NOMO-1 (cell line): ENCODE measurements around the gene CHCHD4.
"Not testable (repeated sequence)": the region's sequence is repeated elsewhere in the genome, so short reads cannot be mapped to it uniquely, and the experiment has no call there.

Experiments used
- DNase-seq, 2 experiments: peaks; one replicate each; lab custom pipeline; 2025; ENCODE audit not compliant: unreplicated experiment in 2 of 2; lab: John Stamatoyannopoulos, UW

CHCHD4 gene

DNA sequence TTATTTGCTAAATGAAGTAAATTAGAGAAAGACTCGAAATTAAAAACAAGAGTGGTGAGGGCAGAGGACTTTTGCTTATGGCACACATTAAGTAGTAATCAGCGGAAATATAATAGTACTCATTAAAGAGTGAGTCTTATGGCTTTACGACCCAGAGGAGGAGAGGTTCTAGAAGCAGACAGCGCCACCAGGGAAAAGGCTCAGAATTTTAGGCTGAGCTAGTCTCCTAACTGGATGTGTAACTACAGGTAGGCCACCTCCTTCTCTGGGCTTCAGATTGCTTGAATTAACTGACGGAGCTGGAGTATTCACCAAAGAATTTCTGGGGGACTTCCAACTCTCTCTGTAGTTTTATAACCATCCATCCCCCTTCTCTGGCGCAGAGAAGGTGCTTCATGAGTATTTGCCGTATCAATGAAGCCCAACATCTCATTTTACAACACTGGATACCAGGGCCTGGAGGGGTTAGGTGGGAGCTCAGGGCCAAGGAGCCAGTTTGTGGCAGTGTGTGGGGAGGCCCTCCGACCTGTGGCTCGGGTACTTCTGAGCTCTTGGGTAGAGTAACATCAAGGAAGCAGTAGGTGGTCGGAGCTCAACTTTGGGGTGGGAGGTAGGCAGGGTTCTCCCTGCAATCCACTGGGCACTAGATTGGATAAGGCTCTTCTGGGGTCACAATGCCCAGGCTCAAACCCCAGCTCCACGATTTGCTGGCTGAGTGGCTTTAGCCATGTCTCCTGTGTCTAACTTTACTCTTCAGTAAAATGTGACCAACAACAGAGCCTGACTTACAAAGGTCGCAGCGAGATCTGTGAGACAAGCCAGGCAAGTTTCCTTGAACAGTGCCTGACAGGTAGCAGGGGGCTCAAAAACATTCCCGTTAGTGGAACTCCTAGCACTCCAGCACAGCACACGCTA lies 1.1 kb downstream of the CHCHD4 start:
- DNase-seq, result no peak

DNA sequence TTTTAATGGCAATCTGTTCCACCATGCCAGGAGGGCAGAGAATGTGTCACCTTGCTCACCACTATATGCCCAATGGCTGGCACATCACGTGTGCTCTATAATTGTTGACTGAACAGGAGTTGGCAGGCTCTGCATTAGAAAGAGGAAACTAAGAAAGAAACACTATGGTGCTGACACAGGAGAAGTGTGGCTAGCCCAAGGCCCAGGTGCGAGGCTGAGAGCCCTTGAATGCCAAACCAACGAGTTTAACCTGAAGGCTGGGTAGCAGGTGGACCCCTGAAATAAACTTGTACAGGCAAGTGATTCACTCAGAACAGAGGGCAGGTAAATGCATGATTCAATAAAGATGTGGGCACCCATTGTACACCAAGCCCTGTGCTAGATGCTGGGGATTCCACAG lies 2.4 kb downstream of the CHCHD4 start:
- no peak for DNase-seq

DNA sequence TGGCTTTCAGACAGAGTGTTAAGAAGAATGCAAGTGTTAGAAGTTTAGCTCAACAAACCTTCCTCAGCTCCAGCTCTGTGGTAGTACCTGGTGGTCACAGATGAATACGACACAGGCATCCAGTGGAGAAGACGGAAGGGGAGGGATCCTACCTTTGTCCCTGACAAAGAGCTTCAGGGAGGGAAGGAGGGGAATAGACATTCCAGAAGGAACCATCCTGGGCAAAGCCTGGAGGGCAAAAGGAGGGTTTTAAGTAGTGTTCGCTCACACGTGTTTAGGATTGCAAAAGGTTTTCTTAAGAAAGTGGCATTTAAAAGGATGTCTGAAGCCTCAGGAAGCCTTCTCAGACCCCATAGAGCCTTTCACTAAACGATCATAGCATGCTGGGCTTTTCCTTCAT lies 2.8 kb downstream of the CHCHD4 start:
- no peak for DNase-seq

DNA sequence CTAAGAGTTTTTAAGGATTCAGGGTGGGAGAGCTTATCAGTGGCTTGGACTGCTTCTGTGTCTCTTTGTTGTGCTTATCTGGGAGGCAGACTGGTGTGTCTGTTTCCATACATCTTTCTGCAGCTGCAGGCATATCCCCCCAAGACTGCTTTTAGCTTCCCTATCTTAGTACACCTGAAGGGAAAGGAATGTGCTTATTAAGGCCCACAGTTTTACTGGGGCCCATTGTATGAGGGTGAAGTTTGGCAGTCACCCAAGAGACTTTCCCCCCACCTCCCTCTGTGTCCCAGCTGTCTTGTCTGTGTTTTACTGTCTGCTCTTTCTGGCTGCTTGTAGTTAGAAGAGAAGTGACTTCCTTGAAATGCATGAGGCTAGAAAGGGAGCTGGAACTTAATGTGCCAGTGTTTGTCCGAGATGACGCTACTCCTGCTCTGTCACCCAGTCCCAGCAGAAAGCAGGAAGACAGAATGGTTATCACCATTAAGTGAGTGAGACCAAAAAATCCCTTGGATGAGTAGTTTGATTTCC lies 3.7 kb downstream of the CHCHD4 start:
- not testable (repeated sequence) for DNase-seq

DNA sequence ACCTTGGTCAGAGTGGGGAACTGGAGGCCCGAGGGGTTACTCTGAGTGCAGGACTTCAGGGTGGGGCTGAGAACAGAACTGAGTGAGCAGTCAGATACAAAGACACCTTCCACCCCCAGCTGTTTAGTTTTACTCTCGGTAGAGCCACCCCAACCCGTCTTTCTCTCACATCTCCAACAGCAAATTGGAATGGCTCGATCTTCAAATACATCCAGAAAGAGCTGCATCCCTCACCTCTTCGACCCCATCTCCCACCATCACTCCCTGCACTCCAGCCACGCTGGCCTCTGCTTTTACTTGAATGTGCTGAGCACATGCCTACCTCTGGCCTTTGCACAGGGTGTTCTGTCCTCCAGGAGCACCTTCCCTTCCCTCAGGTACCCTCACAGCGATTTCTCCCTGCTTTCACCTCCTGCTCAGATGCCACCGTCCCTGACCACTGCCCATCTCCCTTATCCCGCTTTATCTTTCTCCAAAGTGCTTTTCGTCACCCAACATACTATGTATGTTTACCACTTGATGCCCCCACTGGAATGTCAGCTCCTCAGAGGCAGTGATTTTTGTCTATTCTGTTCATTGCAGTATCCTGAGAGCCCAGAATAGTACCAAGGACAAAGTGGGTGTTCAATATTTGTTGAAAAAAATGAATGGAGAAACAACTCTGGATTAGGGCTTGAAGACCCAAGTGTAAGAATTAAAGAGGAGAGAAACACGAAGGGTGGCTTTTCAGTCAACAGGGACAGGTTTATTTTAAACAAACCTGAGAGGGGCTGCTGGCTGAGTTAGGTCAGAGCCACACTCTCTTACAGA lies 4.4 kb downstream of the CHCHD4 start:
- DNase-seq, result no peak

DNA sequence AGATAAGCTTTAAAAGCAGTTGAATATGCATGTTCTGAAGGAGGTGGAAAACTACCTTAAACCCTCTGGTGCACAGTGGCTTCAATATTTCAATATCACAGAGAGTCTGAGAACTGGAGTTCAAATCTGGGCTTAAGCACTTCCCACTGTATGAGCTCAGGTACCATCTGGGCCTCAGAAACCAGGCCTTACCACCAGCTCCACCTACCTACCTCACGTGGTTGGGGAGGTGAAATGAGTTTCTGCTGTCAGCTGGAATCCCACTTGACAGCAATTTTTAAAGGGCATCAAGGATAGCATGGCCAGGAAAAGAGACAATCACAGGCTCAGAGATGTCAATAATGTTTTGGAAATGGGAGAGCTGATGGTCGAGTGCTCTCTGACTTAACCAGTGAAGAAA lies 5.0 kb downstream of the CHCHD4 start:
- no peak for DNase-seq

DNA sequence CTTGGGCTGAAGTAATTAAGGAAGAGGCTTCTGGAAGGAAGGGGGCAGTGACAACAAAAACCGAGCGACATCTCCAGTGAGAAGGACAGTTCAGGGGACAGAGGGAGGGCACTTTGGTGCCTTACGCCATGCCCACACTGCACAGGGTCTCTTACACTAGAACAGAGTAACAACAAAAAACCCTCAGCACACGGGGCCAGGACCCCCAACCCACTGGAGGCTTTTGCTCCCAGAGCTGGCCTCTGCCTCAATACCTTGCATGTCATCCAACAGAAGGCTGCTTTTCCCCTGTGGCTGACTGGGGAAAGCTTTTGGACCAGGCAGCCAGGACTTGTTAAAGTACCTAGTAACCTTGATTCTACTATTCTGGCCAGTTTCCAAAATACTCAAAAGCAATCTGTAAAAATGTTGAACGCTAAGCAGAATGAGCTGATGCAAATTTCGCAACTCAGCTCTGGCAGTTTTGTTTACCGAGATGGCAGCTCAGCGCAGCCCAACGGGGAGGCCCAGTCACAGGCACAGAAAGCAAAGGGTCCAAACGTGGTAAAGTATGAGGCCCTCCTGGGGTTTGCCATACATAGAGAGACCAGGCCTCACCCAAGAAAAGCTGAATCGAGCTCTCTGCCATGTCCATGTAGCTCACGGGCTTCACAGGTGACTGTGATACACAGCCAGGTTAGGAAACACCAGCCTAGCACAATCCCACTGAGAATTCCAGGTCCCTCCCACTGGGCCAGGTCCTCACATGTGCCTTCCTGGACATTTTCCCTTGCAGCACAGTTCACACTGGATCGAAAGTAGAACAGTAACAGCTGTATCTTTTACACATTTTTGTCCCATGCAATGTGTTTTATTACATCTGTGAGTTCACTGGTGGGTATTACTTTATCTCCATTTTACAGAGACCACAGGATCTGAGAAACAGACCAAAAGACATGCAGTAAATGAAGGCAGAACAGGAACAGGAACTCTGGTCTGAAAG lies 6.0 kb downstream of the CHCHD4 start:
- DNase-seq, result no peak

DNA sequence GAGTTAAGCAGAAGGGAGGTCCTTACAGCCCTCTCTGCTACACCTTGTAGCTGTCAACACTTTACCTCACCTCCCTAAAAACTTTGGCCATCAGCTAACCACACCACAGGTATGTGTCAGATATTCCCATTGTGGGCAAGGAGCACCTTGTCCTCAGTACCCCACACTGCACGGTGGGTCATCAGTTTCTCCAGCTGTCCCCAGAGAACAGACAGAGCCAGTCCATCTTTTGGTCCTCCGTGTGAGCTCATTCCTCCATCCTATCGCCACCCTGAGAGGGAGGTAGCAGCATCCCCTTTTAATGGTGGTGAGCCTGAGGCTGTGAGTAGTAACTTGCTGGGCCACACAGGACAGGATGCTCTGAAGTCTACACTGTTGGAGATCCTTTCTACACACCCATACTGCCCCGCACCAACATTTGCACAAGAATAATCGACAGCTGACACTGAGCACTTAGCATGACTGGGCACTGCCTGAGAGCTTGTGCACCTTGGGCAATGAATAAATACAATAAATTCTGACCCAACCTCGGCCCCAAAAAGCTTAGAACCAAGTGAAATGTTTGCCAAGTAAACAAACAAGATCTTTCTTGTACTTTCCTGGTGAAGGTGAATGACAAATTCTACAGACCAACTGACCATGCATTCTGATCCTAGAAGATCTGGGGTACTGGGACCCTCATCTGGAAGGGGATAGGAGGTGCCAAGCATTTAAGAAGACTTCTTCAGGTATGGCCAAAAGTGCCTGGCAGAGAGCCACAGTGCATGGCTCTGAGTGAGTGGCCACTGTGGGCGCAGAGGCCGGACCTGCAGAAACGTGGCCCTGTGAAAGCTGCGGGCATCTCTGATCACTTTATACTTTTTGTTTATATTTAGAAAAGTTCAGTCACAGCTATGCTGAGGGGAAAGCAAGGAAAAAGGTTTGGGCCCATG lies 6.9 kb downstream of the CHCHD4 start:
- DNase-seq, result no peak

DNA sequence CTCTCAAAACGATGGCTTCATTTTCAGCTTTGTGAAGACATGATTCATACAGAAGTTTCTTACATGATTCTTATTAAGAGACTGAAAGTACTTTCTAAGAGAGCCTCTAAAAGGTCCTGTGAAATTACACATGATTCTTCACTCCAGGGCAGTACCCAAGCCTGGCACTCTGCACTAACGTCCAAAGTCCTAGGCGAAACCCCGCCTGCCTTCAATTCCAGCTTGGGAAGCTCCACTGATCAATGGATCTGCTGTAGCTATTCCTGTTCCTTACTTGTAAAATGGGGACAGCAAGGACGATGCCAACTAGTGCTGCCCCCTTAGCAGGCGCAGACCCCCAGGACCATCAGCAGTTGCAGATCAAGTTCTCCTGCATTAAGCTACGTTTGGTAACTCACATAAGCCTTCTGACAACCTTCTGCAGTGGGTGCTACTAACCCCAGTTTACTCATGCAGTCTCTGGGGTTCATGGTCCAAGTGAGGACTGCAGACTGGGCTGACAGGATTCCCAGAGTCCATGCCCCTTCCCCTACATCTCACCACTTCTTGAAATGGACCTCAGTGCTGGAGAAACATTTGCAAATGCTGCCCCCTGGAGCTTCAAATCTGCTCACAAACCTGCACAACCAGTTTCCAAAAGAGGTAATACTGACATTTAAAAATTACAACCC lies 10.6 kb downstream of the CHCHD4 start:
- no peak for DNase-seq

DNA sequence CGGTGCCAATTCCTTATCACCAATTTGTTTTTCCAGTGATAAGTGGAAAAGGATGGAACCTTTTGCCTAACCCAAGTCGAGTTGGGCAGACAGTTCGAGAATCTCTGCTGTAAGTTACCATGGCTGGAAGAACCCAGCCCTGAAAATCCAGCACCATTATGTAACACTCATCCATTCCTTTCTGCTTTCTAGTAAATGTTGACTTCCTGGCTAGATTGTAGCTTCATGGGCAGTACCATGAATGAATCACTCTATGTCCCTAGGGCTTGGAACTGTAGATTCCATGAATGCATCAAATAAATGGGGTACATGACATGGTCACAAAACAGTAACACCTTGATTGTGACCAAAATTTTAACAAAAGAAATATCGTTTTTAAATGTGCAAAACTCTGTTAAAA lies 14.0 kb downstream of the CHCHD4 start:
- DNase-seq, result no peak

DNA sequence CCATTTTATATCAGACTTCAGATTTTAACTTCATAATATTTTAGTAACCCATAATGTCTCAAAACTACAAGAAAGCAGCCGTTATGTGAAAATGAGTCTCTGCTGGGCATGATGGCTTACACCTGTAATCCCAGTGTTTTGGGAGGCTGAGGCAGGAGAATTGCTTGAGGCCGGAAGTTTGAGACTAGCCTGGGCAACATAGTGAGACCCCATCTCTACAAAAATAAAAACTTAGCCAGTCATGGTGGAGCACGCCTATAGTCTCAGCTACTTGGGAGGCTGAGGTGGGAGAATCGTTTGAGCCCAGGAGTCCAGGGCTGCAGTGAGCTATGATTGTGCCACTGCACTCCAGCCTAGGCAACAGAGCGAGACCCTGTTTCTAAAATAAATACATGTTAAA lies 14.8 kb downstream of the CHCHD4 start:
- DNase-seq, result not testable (repeated sequence)

DNA sequence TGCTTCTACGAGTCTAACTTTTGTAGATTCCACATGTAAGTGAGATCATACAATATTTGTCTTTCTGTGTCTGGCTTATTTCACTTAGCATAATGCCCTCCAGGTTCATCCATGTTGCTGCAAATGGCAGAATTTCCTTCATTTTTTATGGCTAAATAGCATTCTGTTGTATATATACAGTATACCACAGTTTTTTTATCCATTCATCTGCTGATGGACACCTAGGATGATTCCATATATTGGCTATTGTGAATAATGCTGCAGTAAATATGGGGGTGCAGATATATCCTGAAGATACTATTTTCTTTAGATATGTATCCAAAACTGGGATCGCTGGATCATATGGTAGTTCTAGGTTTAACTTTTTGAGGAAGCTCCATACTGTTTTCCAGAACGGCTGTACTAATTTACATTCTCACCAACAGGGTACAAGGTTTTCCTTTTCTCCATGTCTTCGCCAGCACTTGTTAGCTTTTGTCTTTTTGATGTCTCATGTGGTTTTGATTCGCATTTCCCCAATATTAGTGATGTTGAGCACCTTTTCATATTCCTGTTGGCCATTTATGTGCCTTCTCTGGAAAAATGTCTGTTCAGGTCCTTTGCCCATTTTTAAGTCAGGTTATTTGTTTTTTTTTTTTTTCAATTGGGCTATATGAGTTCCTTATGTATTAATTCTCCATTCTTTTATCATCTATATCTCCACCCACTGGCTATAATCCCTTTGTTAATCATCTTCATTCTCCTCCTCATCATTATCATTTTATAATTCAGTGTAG lies 26.9 kb downstream of the CHCHD4 start:
- DNase-seq, result no peak

DNA sequence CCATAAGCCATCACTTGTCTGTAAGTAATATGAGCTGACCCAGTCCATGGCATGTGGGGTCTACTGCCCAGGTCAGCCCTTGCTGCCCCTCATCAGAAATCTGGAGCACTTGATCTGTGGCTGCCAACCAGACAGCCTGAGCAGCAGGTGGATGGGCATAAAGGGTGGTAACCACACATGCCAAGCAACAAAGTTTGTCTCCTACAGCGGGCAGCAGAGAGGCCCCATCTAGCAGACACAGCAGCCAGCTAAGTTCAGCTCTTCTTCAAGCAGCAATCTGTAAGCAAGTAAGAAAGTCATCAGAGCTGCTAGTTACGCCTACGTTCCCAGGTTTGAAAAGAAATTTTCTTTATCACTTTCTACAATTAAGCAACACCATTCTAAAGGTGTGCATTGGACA lies 27.9 kb downstream of the CHCHD4 start:
- DNase-seq, result no peak

DNA sequence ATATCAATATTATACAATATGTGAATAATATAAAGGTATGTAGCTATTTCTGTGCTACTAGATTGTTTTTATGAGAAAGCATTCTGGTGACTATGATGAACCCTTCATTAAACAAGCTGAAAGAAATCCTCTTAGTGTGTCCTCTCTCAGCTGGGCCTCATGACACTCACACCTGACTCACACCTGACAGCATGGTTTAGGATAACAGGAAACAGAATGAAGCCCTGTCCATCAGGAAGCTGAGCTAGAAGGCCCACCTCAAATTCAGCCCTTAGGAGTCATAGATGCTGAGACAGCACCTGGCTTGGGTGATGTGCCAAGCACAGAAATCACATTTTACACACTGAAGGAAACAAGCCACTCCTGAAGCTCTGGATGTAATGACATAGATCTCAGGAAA lies 30.8 kb downstream of the CHCHD4 start:
- no peak for DNase-seq

DNA sequence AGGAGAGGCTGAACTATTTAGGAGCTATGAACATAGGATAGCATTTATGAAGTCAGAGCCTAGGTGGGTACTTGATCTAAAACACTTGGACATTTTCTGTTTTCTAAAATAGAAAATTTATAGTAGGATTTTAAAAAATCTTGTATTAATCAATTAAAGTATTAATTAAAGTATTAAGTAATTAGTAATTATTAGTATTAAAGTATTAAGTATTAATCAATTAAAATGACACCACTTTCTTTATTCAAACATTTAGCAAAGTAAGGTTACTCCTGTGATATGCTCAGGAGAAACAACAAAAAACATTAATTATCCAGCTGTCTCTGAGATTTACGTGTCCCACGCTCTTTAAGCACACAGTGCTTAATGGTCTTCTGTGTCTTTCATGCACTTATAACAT lies 32.2 kb downstream of the CHCHD4 start:
- no peak for DNase-seq

DNA sequence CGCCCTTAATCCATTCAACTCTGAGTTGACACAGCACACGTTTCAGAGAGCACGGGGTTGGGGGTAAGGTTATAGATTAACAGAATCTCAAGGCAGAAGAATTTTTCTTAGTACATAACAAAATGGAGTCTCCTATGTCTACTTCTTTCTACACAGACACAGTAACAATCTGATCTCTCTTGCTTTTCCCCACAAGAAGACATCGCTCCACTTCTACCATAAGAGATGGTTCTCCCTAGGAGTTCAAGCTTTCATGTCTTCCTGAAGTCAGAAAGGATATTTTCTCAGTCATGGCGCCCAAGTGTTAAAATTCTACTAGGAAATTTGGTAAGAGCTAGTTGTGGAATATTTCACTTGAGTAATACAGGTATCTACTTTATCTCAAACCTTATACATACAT lies 32.7 kb downstream of the CHCHD4 start:
- DNase-seq, result not testable (repeated sequence)

DNA sequence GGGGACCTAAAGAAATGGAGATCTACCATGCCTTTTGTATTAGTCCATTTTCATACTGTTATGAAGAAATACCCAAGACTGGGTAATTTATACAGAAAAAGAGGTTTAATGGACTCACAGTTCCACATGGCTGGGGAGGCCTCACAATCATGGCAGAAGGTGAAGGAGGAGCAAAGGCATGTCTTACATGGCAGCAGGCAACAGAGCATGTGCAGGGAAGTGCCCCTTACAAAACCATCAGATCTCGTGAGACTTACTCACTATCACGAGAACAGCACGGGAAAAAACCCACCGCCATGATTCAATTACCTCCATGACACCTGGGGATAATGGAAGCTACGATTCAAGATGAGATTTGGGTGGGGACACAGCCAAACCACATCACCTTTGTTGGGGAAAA lies 37.2 kb downstream of the CHCHD4 start:
- not testable (repeated sequence) for DNase-seq

DNA sequence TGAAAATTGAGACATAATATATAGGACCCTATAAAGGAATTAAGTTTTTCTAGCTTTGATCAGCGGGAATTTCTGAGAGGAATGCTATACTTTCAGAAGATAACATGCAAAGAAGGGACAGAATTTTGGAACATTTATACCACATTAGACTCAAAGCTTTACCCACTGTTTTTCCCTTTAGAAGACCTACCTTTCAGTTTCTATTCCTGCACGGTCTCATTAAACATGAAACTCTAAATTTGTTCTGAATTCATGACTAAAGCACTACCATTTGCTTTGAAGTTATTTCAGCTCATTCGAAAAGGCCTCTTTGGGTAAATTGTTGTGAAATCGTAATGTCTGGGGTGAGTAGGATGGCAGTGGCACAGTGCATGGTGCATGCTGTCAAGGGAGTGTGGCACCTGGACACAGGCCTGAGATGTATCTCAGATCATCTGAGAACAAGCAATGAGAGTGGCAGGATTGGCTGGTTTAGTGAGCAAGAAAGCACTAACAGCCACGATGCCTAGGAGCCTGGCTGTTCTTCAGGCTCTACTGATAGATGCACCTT lies 42.5 kb downstream of the CHCHD4 start:
- DNase-seq, result no peak
